ENCODE measurements around the gene SLC49A3. TPM values are rescaled to one million over a fixed set of nuclear protein-coding genes. Genes with fewer than 3 reads are reported as not detected.

The SLC49A3 gene
- total and polyA plus RNA-seq, 2 of the 13 experiments (the other 11 are each of a cell fraction or from before 2014, with no cell fraction given), result 0.07 to 0.17 TPM

DNA sequence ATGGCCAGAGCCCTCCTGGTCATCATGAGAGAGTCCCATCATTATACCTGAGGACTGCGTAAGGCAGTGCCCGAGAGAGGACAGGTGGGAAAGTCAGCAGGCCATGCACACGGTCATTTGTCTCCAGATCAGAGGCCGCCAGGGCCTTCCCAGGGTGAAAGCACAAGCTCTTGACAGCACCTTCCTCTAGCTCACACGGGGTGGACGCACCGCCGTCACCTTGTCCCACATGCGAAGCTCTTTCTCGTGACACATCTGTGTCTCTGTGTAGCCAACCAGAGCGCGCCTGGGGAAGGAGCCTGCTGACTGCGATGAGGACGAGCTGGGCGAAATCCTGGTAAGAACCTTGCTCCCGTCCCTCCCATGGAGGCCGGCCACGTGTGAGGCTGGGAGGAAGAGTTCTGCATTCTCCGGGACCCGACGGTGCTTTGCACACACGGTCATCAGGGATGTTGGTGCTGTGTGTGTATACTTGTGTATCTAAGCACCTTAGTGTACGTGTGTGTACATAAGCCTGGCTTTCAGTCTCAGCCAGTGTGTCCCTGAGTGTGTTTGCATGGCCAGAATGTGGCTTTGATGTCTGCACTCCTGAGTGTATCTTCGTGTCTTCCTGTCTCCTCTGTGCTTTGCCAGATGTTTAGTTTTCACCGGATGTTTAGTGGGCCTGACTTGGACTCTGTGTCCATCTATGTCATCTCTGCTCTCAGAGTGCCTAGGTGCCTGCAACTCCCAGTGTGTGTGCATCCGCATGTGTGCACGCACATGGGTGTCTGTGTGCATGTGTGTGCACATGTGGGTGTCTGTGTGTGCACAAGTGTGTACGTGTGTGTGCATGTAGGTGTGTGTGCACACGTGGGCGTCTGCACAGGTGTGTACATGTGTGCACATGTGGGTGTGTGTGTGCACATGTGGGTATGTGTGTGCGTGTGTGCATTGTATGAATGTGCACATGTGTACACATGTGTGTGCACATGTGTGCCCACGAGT is 30.0 kb downstream of the SLC49A3 start (continued):
- TF ChIP-seq ZNF878 (CRISPR knock-in tag; IDR thresholded peaks at IDR 0.05) (no peak), TAF15 (IDR thresholded peaks at IDR 0.05; ENCODE audit: low read depth, low read length, poor library complexity, severe bottlenecking) (no peak), ZNF614 (CRISPR knock-in tag; IDR thresholded peaks at IDR 0.05; ENCODE audit: borderline replicate concordance) (no peak), ZBTB1 (CRISPR knock-in tag; IDR thresholded peaks at IDR 0.05; ENCODE audit: borderline replicate concordance) (no peak), RNF2 (conservative IDR thresholded peaks at IDR 0.05; ENCODE audit: low read depth) (no peak), ZZZ3 (CRISPR knock-in tag; IDR thresholded peaks at IDR 0.05; ENCODE audit: borderline replicate concordance) (no peak), ZNF891 (CRISPR knock-in tag; IDR thresholded peaks at IDR 0.05) (no peak), GPBP1L1 (CRISPR knock-in tag; IDR thresholded peaks at IDR 0.05) (no peak), KDM4B (CRISPR knock-in tag; IDR thresholded peaks at IDR 0.05) (no peak), NR1H2 (CRISPR knock-in tag; IDR thresholded peaks at IDR 0.05; ENCODE audit: borderline replicate concordance, low read depth) (no peak), ZSCAN29 (CRISPR knock-in tag; conservative IDR thresholded peaks at IDR 0.05) (0 out of 2 replicates have a peak, but pooled peaks have one; percentile 65), AKAP8 (CRISPR knock-in tag; IDR thresholded peaks at IDR 0.05) (no peak), ZNF326 (CRISPR knock-in tag; IDR thresholded peaks at IDR 0.05; ENCODE audit: borderline replicate concordance) (no peak), ZNF75D (CRISPR knock-in tag; IDR thresholded peaks at IDR 0.05; ENCODE audit: borderline replicate concordance) (no peak)
- TF ChIP-seq, protein P1, sequence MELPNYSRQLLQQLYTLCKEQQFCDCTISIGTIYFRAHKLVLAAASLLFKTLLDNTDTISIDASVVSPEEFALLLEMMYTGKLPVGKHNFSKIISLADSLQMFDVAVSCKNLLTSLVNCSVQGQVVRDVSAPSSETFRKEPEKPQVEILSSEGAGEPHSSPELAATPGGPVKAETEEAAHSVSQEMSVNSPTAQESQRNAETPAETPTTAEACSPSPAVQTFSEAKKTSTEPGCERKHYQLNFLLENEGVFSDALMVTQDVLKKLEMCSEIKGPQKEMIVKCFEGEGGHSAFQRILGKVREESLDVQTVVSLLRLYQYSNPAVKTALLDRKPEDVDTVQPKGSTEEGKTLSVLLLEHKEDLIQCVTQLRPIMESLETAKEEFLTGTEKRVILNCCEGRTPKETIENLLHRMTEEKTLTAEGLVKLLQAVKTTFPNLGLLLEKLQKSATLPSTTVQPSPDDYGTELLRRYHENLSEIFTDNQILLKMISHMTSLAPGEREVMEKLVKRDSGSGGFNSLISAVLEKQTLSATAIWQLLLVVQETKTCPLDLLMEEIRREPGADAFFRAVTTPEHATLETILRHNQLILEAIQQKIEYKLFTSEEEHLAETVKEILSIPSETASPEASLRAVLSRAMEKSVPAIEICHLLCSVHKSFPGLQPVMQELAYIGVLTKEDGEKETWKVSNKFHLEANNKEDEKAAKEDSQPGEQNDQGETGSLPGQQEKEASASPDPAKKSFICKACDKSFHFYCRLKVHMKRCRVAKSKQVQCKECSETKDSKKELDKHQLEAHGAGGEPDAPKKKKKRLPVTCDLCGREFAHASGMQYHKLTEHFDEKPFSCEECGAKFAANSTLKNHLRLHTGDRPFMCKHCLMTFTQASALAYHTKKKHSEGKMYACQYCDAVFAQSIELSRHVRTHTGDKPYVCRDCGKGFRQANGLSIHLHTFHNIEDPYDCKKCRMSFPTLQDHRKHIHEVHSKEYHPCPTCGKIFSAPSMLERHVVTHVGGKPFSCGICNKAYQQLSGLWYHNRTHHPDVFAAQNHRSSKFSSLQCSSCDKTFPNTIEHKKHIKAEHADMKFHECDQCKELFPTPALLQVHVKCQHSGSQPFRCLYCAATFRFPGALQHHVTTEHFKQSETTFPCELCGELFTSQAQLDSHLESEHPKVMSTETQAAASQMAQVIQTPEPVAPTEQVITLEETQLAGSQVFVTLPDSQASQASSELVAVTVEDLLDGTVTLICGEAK (IDR thresholded peaks at IDR 0.05), result no peak
- TF ChIP-seq, protein P1 (CRISPR knock-in tag; IDR thresholded peaks at IDR 0.05), result no peak; the same call in 1 of the 2 replicates
- TF ChIP-seq, protein P2, sequence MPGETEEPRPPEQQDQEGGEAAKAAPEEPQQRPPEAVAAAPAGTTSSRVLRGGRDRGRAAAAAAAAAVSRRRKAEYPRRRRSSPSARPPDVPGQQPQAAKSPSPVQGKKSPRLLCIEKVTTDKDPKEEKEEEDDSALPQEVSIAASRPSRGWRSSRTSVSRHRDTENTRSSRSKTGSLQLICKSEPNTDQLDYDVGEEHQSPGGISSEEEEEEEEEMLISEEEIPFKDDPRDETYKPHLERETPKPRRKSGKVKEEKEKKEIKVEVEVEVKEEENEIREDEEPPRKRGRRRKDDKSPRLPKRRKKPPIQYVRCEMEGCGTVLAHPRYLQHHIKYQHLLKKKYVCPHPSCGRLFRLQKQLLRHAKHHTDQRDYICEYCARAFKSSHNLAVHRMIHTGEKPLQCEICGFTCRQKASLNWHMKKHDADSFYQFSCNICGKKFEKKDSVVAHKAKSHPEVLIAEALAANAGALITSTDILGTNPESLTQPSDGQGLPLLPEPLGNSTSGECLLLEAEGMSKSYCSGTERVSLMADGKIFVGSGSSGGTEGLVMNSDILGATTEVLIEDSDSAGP (CRISPR knock-in tag; IDR thresholded peaks at IDR 0.05; ENCODE audit: borderline replicate concordance), result peak; percentile 22; the same call in 1 of the 2 replicates
